Measurements from ENCODE around the gene BID.

DNA sequence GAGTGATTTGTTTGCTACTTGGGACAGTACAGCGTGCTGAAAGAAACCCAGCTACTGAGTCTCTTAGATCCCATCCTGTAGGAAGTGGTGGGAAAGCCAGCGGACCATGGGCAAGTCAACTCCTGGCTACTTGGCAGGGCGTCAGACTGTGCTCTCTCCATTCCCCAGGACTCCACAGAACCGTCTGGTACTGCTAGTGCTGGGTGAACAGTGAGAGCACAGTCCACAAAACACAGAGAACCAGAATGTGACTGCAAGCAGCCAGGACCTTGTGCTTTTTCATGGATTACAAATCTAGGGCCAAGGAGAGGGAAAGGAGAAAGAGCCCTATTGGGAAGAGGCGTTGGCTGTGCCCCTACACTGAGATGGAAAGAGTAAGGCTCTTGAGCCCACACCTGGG, 10.2 kb downstream of the BID start:
- TF ChIP-seq, protein P1, sequence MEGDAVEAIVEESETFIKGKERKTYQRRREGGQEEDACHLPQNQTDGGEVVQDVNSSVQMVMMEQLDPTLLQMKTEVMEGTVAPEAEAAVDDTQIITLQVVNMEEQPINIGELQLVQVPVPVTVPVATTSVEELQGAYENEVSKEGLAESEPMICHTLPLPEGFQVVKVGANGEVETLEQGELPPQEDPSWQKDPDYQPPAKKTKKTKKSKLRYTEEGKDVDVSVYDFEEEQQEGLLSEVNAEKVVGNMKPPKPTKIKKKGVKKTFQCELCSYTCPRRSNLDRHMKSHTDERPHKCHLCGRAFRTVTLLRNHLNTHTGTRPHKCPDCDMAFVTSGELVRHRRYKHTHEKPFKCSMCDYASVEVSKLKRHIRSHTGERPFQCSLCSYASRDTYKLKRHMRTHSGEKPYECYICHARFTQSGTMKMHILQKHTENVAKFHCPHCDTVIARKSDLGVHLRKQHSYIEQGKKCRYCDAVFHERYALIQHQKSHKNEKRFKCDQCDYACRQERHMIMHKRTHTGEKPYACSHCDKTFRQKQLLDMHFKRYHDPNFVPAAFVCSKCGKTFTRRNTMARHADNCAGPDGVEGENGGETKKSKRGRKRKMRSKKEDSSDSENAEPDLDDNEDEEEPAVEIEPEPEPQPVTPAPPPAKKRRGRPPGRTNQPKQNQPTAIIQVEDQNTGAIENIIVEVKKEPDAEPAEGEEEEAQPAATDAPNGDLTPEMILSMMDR (IDR thresholded peaks at IDR 0.05; ENCODE audit: control extremely low read depth in 1 of 3, insufficient read depth in 1 of 3, low read depth in 1 of 3, low read length in 3 of 3) = no peak
- TF ChIP-seq POLR2A (IDR thresholded peaks at IDR 0.05; ENCODE audit: control extremely low read depth in 1 of 2, low read depth in 2 of 2, low read length in 2 of 2) (no peak), PHF8 (conservative IDR thresholded peaks at IDR 0.05; ENCODE audit: low read depth, low read length) (no peak), CREB1 (IDR thresholded peaks at IDR 0.05) (no peak), ASH2L (IDR thresholded peaks at IDR 0.05; ENCODE audit: low read length) (no peak)
